HG03457 (cell line): ENCODE measurements around the gene NGF.

Experiments used
- ATAC-seq: cut with Tn5 transposase; IDR thresholded peaks from one replicate; pipeline ENCODE4 v1.9.1; 2021; ENCODE audit warnings: moderate number of reproducible peaks; ENCODE audit not compliant: unreplicated experiment

Gene NGF

DNA sequence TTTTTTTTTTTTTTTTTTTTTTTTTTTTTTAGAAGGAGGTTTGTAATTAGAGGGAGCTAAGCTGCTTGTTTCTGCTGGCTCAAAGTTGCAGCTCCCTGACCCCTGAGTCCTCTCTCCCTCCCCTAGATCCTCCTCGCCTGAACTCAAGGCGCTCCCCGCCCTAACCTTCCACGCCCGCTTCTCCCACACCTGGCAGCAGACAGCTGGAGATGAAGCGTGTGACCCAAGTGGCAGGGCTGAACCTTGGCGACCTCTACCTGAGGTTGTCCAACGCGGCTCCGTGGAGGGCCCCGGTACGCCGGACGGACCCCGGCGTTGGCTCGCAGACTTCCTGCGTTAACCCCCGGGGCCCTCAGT, 795 bp downstream of the NGF start:
- no peak for ATAC-seq

DNA sequence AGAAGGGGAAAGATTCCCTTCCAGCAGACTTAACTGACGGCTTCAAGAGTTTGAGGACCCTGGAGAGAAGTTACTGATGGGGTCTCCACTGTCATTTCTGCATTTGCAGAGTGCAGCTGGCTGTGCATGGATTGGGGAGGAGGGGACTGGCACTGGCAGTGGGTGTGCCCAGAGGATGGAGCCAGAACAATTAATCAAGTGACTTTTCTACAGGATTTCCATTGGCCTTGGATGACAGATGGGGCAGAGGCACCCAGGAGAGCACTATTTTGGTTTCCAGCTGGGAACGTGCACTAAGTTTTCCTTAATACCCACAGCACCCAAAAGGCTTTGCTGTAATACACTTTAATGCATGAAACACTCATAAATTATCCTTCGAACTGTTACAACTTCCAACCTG, 1.3 kb downstream of the NGF start:
- no peak for ATAC-seq

DNA sequence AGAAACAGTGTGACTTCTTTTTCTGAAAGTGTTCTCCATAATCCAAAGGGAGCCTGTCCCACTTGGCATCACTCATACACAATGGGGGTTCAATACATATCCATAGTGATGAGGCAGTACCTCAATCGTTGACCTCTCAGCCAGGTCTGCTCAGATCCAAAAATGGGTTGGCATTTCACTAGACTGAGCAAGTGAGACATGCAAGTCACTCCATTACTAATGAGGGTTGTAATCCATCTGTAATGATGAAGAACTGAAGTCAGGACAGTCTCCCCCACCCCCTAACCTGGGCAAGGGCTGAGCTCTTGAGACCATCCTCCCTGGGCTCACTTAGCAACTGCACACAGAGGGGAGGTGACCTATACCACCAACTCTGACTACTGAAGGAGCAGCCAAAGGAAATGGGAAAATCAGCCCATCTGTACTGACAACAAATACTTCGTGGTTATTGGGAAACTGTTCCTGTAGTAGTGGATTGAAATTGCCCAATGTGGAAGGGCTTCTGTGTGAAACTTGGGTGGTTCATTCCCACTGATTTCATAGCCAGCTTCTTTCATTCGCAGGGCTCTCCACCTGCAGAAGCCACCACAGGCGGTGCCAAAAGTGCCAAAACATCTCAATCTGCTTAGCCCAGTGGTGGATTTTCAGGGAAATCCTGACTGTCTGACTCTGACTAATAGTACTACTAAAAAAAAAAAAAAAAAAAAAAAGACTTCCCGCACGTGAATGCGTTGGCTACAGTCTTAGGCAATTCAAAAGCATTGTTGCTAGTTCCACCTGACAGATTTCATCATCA, 5.0 kb downstream of the NGF start:
- ATAC-seq = no peak

DNA sequence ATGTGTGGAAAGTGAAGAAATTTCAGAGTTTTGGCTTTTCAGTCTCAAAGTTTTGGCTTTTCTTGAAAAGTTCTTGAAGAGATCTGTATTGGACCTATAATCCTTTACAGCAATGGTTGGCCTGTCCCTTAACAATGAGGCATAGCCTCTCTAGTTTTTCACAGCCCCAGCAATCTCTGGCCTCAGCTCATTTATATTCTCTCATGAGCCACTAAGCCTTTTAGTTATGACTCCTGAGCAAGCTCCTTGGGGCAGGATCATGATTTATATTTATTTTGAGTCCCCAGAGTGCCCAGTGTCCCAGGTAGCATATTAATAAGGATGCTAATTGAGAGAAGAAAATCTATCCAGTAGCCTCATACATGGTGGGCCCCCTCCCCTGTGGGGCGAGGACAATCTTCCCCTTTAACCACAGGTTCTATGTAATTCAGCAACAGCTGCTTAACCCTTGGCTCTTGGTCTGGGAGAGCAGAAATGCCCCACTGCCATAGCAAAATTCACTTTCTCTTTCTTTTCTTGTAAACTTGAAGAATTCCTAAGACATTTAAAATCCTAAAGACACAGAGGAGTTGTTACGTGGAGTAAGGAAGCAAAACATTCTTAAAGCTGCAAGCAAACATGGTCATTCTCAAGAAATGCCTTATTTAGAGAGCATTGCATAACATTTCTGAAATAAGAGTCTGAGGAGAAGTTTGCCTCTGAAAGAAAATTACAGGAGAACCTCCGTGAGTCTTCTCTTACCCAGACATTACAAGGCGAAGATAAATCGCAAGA, 6.3 kb downstream of the NGF start:
- no peak for ATAC-seq

DNA sequence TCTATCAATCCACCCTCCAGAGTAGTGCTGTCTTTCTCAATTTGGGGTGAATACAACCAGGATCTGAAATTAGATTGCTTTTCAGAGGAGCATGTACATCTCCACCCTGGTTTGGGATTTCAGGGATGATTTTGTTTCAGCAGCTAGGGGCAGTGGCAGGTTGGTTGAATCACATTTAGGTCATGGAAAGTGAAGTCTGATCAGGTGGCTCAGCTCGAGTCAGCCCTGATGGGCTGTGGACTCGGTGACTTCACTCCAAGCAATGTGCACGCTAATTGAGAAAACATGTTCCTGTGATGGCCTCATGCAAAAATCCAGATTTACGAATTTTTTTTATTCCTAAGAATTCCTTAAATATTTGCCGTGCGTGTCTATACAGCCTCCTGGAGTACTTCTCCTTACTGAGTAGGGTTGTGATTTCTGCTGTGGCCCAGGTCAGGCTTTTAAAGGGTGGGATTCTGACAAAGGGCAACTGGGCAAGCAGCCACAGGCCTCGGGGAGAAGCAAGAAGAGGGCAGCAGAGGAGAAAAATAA, 7.5 kb downstream of the NGF start:
- ATAC-seq = no peak

DNA sequence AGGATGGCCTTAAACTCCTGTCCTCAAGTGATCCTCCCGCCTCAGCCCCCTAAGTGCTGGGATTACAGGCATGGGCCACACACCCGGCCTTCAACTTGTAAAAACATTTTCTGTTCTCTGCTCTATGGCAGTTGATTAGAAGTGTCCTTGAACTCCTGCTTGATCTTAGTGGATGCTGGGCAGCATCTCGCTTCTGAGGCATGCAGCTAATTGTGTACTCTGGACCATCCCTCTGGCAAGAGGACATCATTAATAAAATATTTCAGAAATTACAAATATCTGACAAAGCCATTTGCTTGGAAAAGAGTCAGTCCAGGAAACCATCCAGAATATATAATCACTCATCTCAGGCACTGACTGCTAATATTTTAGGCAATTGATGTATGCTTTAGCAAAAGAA, 8.1 kb downstream of the NGF start:
- no peak for ATAC-seq

DNA sequence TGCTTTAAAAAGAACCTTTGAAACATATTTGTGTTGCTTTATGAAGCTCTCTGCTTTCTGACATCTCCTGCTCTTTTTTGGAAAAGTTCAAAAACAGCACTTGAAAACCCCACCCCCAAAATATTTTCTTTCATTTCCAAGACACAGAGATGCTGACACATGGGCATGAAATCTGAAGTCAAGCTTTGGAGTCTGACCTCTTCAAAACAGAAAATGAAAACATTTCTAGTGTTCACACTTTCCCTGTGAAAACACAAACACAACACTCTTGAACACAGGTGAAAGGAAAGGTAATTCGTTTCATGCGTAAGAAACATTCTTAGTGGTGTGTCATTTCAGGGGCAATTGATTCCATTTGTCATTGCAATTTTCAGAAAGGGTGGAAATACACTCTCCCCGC, 10.8 kb downstream of the NGF start:
- no peak for ATAC-seq

DNA sequence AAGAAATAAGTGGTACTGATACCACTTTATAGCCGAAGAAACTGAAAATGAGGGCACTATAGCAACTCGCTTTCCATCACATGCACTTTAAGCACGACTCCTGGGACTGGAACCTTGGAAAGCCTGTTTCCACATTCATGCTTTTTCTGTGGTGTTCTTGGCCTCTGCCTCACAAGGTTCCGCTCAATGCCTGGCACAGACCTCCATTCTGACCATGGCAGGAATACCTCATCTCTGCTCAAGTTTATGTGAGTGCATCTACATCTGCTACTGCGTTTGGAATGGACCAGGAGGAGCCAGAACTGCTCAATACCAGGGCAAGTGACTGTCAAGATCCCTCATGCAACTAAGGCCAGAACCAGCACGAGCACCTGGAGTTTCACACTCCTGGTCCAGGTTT, 11.6 kb downstream of the NGF start:
- no peak for ATAC-seq

DNA sequence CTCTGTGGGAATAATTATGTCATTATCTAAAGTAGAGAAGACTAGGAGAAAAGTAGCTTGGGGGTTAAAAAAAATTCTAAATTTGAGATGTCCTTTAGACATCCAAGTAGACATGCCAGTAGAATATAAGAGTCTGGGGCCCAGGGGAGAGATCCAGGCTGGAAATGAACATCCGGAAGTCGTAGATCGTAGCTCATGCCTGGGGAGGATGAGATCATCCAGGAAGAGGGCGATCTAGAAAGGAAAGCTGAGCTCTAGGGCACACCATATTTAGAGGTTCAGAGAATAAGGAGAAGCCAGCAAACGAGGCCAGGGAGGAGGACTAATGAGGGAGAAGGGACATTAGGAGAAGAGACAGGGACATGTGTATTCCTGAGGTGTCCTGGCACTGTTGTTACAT, 12.2 kb downstream of the NGF start:
- no peak for ATAC-seq

DNA sequence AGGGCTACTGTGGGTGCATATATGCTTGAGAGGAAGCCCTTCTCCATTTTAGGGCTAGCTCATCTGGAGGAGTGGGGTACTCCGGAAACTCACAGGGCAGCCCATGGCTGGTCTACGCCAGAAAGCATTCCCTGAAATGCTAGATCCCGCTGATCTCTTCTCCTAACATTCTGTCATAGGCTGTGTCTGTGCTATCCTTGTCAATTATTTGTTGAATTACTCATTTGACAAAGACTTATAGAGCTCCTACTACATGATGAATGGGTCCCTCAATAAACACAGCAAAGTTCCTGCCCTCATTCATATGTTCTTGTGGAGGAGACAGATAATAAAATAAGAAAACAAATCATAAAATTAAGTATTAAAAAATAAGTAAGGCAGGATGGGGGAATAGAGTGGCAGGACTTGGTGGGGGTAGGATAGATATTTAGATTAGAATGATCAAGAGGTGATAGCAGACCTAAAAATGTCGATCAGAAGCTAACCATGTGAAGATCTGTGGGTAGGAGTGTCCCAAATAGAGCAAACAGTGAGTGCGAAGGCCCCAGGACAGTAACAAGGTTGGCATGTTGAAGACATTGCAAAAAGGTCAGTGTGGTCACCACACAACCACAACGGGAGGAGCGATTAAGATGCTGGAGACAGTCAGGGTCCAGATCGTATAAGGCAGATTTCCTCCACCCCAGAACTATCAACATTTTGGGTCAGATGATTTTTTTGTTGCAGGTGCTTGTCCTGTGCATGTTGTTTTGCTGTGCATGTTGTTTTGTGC, 13.2 kb downstream of the NGF start:
- ATAC-seq = no peak

DNA sequence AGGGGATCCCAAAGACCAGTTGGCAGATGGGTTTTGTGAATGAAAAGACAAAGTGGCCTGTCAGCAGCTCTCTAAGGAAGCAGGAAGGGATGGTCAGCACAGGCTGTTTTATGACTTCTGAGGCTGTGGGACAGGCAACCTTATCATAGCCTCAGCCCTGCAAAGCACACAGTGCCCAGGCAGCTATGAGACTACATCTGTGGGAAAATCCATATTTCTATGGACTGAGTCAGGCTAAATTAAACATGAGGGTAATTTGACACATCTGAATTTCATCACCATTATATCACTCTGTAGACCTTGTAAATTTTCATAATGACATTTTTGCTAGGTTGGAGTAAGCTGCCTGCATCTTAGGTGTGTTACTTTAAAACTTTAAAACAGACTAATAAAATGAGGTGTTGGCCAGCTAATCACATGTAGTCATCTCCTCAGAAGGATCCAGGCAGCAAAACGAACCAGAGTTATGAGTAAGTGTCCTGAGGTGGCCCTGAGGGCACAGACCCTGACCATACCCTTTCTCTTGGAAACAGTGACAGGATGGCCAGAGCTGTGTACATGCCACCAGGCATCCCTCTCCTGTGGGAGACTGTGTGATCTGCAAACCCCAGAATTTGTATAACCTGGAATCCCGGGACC, 14.6 kb downstream of the NGF start:
- no peak for ATAC-seq

DNA sequence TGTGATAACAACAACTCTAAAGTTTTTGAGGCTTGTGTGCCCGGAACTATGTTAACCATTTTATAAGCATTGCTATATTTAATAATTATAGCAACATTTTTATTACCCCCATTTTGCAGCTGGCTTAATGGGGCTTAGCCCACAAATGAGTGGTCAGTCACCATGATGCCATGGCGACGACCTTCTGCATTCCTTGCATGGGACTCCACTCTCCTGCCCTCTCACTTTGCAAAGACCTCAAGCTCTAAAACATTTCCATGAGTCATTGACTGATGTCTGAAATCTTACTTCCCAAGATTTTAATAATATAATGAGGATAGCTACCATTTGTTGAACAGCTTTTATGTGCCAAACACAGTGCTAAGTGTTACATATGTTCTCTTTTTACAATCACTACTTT, 15.4 kb downstream of the NGF start:
- ATAC-seq = no peak

DNA sequence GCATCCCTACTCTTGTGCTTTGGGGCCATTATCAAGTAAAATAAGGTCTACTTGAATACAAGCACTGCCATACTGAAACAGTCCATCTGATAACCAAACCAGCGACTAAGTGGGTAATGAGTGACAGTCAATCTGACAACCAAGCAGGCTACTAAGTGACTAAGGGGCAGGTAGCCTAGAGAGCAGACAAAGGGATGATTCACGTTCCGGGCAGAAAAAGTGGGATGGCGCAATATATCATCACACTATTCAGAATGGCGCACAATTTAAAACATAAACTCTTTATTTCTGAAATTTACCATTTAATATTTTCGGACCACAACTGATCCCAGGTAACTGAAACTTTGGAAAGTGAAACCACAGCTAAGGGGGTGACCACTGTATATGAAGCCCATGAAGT, 17.7 kb downstream of the NGF start:
- ATAC-seq = no peak

DNA sequence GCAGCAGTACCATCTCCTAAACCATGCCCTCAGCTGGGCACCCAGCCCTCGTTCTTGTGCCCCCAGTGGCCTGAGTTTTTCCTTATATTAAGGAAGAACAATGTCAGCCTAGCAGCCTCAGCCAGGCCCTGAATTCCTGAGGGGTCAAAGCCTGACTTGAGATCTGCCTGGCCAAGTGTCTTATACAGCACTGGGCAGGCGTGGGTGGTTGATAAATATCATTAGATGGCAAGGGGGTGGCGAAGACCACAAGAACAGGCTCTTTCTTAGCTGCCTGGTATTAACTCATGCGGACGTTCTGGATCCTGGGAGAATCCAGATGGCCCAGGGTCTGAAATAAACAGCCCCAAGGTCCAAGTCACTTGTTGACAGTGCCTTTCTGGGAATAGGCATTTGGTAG, 18.3 kb downstream of the NGF start:
- ATAC-seq = no peak

DNA sequence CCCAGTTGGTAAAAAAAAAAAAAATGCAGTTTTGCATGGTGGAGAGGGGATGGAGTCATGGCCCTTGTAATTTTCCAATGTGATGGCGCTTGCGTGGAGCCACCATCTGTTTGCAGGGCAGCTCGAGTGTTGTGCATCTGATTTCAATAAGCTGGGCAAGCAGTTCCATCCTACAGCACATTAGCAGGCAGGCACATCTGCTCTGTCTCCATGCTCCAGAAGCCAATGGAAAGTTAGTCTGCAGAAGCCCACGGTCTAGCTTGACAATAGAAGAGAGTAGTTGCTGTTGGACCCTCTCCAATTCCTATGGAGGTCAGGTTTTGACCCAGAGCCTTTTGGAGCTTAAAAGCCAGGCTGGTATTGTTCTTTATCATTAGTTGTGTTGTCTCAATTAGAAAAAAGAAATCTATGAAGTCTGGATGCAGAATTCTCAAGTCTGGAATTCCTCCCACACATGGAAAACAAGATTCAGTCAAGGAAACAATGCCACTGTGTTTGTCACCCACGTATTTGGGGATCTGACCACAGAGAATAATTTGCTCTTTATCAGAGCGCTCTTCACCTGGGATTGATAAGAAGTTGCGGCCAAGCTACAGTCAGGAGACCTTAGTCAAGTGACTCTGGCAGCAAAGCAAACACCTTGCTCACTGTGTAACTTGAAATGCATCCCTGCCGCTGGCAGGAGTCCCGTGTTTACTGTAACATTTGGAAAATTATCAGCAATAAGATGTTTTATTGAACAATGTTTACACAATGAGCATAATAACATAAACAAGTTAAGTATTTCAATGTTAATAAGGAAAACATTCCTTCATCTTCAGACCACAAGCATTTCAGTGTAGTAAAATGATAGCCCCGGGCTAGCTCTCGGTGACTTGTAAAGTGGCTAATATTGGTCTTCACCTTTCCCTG, 20.7 kb downstream of the NGF start:
- no peak for ATAC-seq

DNA sequence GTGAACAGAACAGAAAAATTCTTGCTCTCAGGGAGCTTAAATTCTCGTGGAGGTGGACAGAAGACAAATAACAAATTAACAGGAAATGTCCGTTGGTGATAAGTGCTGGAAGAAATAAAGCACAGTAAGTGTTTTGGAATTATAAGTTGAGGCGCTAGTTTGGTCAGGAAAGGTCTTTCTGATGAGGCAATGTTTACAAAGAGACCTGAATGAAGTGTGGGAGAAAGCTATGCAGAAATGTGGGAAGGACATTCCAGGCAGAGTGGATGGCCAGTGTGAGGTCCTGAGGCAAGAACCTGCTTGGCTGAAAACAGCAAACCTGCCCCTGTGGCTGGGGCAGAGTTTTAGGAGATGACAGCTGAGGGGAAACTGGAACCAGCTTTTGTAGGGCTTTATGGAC, 23.3 kb downstream of the NGF start:
- no peak for ATAC-seq

DNA sequence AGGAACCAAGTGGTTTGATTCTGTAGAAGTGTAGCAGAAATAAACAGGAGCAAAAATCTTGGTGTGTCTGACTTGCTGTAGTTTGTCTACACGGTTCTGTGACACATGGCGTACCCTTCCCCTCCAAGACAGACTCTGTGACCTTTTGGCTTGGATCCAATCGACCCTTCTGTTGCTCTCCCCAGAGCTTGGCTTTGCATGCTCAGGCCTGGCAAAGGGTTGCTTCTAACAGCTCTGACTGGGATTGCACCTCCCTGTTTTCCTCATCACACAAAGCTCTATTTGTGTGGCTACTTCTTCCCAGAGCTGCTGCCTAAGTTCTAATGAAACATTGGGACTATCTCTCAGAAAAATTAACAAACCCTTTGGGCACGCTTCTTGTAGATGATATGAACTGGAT, 24.0 kb downstream of the NGF start:
- ATAC-seq = no peak

DNA sequence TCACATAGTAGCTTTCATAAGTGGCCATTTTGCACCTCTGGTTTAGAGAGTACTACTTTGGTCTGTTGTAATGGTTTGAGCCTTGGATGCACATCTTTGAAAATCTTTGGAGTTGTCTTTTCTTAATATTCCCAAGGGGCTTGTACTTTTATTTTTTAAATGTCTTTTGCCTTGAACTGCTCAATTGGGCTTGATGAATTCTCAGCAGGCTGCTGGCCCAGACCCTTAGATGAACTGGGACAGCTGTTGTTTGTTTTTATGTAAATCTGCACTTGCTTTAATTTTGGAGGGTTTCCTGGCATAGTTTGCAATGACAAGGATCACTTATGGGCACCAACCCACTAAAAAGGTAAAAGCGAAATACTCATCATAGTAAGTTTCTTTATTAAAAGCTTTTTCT, 24.9 kb downstream of the NGF start:
- no peak for ATAC-seq

DNA sequence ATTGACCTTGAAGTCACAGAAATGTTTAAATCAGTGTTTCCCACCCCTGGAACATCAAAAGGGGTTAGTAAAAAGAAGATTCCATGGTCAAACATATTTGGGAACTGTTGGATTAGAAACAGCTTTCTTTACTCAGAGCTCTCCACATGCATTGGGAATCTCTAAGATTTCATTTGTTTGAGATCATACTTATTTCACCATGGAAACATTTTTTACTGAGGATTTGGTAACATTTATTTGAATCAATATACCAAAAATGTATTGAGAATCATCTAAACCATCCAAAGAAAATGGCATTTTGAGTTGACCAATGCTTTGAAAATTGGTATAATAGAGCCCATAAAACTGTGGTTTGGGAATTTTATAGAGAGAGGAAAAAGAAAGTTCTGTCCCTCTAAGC, 25.3 kb downstream of the NGF start:
- ATAC-seq = no peak

DNA sequence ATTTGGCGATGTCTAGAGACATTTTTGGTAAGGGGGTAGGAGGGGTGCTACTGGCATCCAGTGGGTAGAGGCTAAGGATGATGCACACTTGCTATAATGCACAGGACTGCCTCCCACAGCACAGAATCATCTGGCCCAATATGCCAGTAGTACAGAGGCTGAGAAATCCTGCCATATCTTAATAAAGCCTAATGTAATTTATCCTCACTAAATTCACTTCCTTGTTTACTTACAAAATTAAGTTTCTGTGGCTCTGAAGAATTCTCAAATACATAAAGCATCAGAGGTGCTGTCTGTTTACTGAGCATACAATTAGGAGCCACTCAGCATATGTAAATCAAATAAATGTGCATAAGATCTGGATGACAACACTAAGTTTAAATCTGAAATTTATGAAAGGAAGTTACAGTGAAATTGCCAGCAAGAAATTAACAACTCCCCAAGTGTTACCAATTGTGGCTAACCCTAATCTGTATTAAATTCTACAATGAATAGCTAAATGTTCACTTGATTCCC, 26.5 kb downstream of the NGF start:
- no peak for ATAC-seq
